H1 (cell line): ENCODE results near the gene ARMC10. TPM values are rescaled to one million over a fixed set of nuclear protein-coding genes. Genes with fewer than 3 reads are reported as not detected.

Experiments used
- CTCF ChIA-PET: fragments of 300-600 bp; sonication (Branson Sonifier 250); formaldehyde crosslinking; loops from one replicate; lab custom pipeline; 2021; ENCODE audit not compliant: partially characterized antibody; lab: Charles Lee
- POLR2A ChIA-PET: fragments of 300-600 bp; sonication (Branson Sonifier 250); formaldehyde crosslinking; loops from one replicate; lab custom pipeline; 2021; ENCODE audit warnings: inconsistent platforms; ENCODE audit not compliant: partially characterized antibody; lab: Charles Lee
- DNase-seq, 2 experiments: peaks; one replicate each; pipeline versions ENCODE4 v3.0.0 to v3.0.0-alpha.2; 2010 to 2022; ENCODE audit warnings: low spot score in 2 of 2, low read depth in 1 of 2, mixed read lengths in 1 of 2
- FAIRE-seq: peaks from 2 replicates; lab custom pipeline; 2011; peaks lifted over from hg19 to GRCh38; lab: Jason Lieb, UNC
- H2AFZ ChIP-seq: 2 replicates; pipeline ENCODE4 v1.8.1; 2012; ENCODE audit warnings: low read length, inconsistent platforms
- H2AK5ac ChIP-seq: 2 replicates; pipeline ENCODE4 v1.6.1; 2013; ENCODE audit warnings: low read depth, low read length
- H2BK120ac ChIP-seq: replicated peaks from 2 replicates; pipeline ENCODE3; 2013; ENCODE audit warnings: low read depth, low read length, inconsistent platforms
- H2BK12ac ChIP-seq: 2 replicates; pipeline ENCODE4 v1.6.1; 2013; ENCODE audit warnings: low read depth, low read length
- H2BK15ac ChIP-seq: 2 replicates; pipeline ENCODE4 v1.6.1; 2013; ENCODE audit warnings: low read length
- H2BK20ac ChIP-seq: 2 replicates; pipeline ENCODE4 v1.6.1; 2013; ENCODE audit warnings: low read length
- H2BK5ac ChIP-seq: 2 replicates; pipeline ENCODE4 v1.6.1; 2013; ENCODE audit warnings: low read depth, low read length
- H3K14ac ChIP-seq: 2 replicates; pipeline ENCODE4 v1.6.1; 2013; ENCODE audit warnings: inconsistent platforms; ENCODE audit not compliant: insufficient read length
- H3K18ac ChIP-seq: 2 replicates; pipeline ENCODE4 v1.6.1; 2013; ENCODE audit warnings: low read length; ENCODE audit errors: extremely low read depth
- H3K23ac ChIP-seq: 2 replicates; pipeline ENCODE4 v1.6.1; 2013; ENCODE audit warnings: inconsistent platforms; ENCODE audit not compliant: insufficient read length
- H3K23me2 ChIP-seq: 2 replicates; pipeline ENCODE4 v1.6.1; 2013; ENCODE audit warnings: low read depth, low read length
- H3K27ac ChIP-seq: 2 replicates; pipeline ENCODE4 v1.6.1; 2011; ENCODE audit warnings: low read depth, low read length, inconsistent platforms
- H3K27me3 ChIP-seq, 4 experiments: replicated peaks in 1 of 4; 1 replicate in 1 of 4; 2 replicates in 3 of 4; pipeline versions ENCODE4 v1.6.1 to v1.8.1; 2011 to 2013; ENCODE audit warnings: low read length in 3 of 4, mild to moderate bottlenecking in 3 of 4, inconsistent platforms in 2 of 4, mixed read lengths in 2 of 4, moderate library complexity in 1 of 4; ENCODE audit not compliant: control insufficient read depth in 3 of 4, insufficient read depth in 3 of 4; ENCODE audit errors: extremely low read depth in 1 of 4
- H3K36me3 ChIP-seq, 4 experiments: 2 replicates each; pipeline versions ENCODE4 v1.6.1 to v1.8.1; 2011 to 2013; ENCODE audit warnings: mild to moderate bottlenecking in 4 of 4, low read length in 3 of 4, moderate library complexity in 2 of 4, control low read depth in 1 of 4, inconsistent platforms in 1 of 4; ENCODE audit not compliant: insufficient read depth in 4 of 4, control insufficient read depth in 2 of 4
- H3K4ac ChIP-seq: replicated peaks from 2 replicates; pipeline ENCODE3; 2013; ENCODE audit warnings: low read length, low read depth, mixed read lengths, inconsistent platforms; ENCODE audit not compliant: insufficient read length
- H3K4me1 ChIP-seq, 4 experiments: replicated peaks in 1 of 4; 1 replicate in 1 of 4; 2 replicates in 3 of 4; pipeline versions ENCODE4 v1.6.1 to v1.8.1; 2011 to 2013; ENCODE audit warnings: low read length in 3 of 4, inconsistent platforms in 2 of 4, mixed read lengths in 1 of 4; ENCODE audit not compliant: insufficient read depth in 4 of 4, control insufficient read depth in 3 of 4
- H3K4me2 ChIP-seq, 2 experiments: 2 replicates each; pipeline versions ENCODE4 v1.6.1 to v1.8.1; 2011 to 2013; ENCODE audit warnings: low read depth in 2 of 2, low read length in 2 of 2, control low read depth in 1 of 2, inconsistent platforms in 1 of 2, mild to moderate bottlenecking in 1 of 2; ENCODE audit not compliant: insufficient read depth in 1 of 2
- H3K4me3 ChIP-seq, 4 experiments: fragments of 200-600, 300-600 bp in 1 of 4; sonication (generic), shearing (Covaris generic), sonication (Bioruptor Twin) in 1 of 4; 2 replicates each; pipeline versions ENCODE4 v1.5.1 to v1.8.1; 2011 to 2016; ENCODE audit warnings: low read length in 4 of 4, low read depth in 3 of 4, control low read depth in 2 of 4, inconsistent platforms in 2 of 4, mild to moderate bottlenecking in 2 of 4, mixed read lengths in 1 of 4, moderate library complexity in 1 of 4; ENCODE audit not compliant: insufficient read depth in 2 of 4; ENCODE audit errors: extremely low read depth in 1 of 4
- H3K56ac ChIP-seq: replicated peaks from 2 replicates; pipeline ENCODE3; 2013; ENCODE audit warnings: low read depth, mild to moderate bottlenecking, mixed read lengths, low read length, inconsistent platforms; ENCODE audit not compliant: insufficient read length
- H3K79me1 ChIP-seq: 2 replicates; pipeline ENCODE4 v1.6.1; 2013; ENCODE audit warnings: low read depth, low read length, control low read depth
- H3K79me2 ChIP-seq, 2 experiments: 2 replicates each; pipeline versions ENCODE4 v1.6.1 to v1.8.1; 2012 to 2013; ENCODE audit warnings: low read length in 2 of 2, mild to moderate bottlenecking in 2 of 2, inconsistent platforms in 1 of 2; ENCODE audit not compliant: insufficient read depth in 2 of 2, control insufficient read depth in 1 of 2
- H3K9ac ChIP-seq, 4 experiments: replicated peaks in 1 of 4; 1 replicate in 1 of 4; 2 replicates in 3 of 4; pipeline versions ENCODE4 v1.6.1 to v1.8.1; 2011 to 2013; ENCODE audit warnings: low read depth in 3 of 4, low read length in 3 of 4, control low read depth in 2 of 4, mild to moderate bottlenecking in 2 of 4, moderate library complexity in 2 of 4, inconsistent platforms in 1 of 4; ENCODE audit errors: extremely low read depth in 1 of 4
- H3K9me3 ChIP-seq, 2 experiments: 2 replicates each; pipeline versions ENCODE4 v1.6.1 to v1.8.1; 2012 to 2013; ENCODE audit warnings: mild to moderate bottlenecking in 2 of 2, moderate library complexity in 2 of 2, control low read depth in 1 of 2, inconsistent platforms in 1 of 2, low read depth in 1 of 2, low read length in 1 of 2, mixed read lengths in 1 of 2; ENCODE audit not compliant: insufficient read depth in 2 of 2
- H4K20me1 ChIP-seq, 2 experiments: replicated peaks in 1 of 2; 2 replicates each; pipeline versions ENCODE3 to v1.8.1; 2011 to 2013; ENCODE audit warnings: inconsistent platforms in 2 of 2, low read length in 2 of 2, mild to moderate bottlenecking in 1 of 2; ENCODE audit not compliant: insufficient read depth in 2 of 2, control insufficient read depth in 1 of 2
- H4K5ac ChIP-seq: 2 replicates; pipeline ENCODE4 v1.6.1; 2013; ENCODE audit warnings: low read length, low read depth, mixed read lengths, inconsistent platforms; ENCODE audit not compliant: insufficient read length
- H4K8ac ChIP-seq: 2 replicates; pipeline ENCODE4 v1.8.0; 2013; ENCODE audit warnings: mild to moderate bottlenecking, moderate library complexity, low read length, inconsistent platforms; ENCODE audit not compliant: insufficient read depth; ENCODE audit errors: extremely low read depth
- H4K91ac ChIP-seq: replicated peaks from 2 replicates; pipeline ENCODE3; 2013; ENCODE audit warnings: low read length, mixed read lengths, inconsistent platforms; ENCODE audit not compliant: insufficient read length
- BACH1 ChIP-seq: IDR thresholded peaks from 2 replicates; pipeline ENCODE4 v1.6.1; 2012; ENCODE audit warnings: low read length, improper control_type of control experiment
- BCL11A ChIP-seq, 2 experiments: IDR thresholded peaks; one replicate each; pipeline ENCODE4 v1.6.1; 2011; ENCODE audit warnings: low read depth in 2 of 2, low read length in 2 of 2, mild to moderate bottlenecking in 2 of 2
- CBX8 ChIP-seq: fragments of 300-800, 300-1000 bp; sonication (generic); IDR thresholded peaks from 2 replicates; pipeline ENCODE4 v1.7.1; 2016; ENCODE audit warnings: low read depth, low read length, borderline replicate concordance
- CHD1 ChIP-seq: IDR thresholded peaks from 2 replicates; pipeline ENCODE4 v1.6.1; 2012; ENCODE audit warnings: low read depth, low read length, improper control_type of control experiment
- RNF2 ChIP-seq: fragments of 200-900, 300-1000 bp; sonication (generic); IDR thresholded peaks from 2 replicates; pipeline ENCODE4 v1.7.1; 2016; ENCODE audit warnings: borderline replicate concordance, low read depth, mild to moderate bottlenecking, antibody characterized with exemption, low read length; ENCODE audit not compliant: poor library complexity, severe bottlenecking; ENCODE audit errors: missing control alignments
- SP1 ChIP-seq: IDR thresholded peaks from 2 replicates; pipeline ENCODE4 v1.6.1; 2011; ENCODE audit warnings: low read depth, low read length
- SUZ12 ChIP-seq: fragments of 200-600 bp; sonication (generic); IDR thresholded peaks from 2 replicates; pipeline ENCODE4 v1.6.1; 2012; ENCODE audit warnings: mild to moderate bottlenecking, inconsistent platforms, low read length, moderate library complexity, mixed read lengths
- WGBS, 2 experiments: shearing (Covaris generic) in 1 of 2; methylation state at CpG; one replicate each; pipeline versions ENCODE4 v1.1.6 to v1.1.7; 2013 to 2015; ENCODE audit warnings: low lambda C conversion rate in 2 of 2, mixed read lengths in 2 of 2, inconsistent platforms in 1 of 2, low coverage in 1 of 2, missing lambda C conversion rate in 1 of 2; ENCODE audit not compliant: insufficient replicate concordance in 2 of 2, insufficient coverage in 1 of 2, insufficient read length in 1 of 2; ENCODE audit errors: extremely low coverage in 1 of 2, missing lambda C conversion rate in 1 of 2; 5-methylcytosine and 5-hydroxymethylcytosine counted together
- polyA plus RNA-seq, 7 experiments: library from polyadenylated mRNA; depleted of rRNA in 3 of 7; stranded (reverse) in 5 of 7; unstranded in 2 of 7; fragments of >200 nt in 5 of 7; fragments of 200-250 nt in 2 of 7; gene quantifications; 1 replicate in 5 of 7; 2 replicates in 1 of 7; 4 replicates in 1 of 7; pipeline versions ENCODE4 v1.2.1 to v1.2.3, GENCODE V29; 2011 to 2013; ENCODE audit warnings: missing spikeins in 2 of 7, mixed read lengths in 2 of 7
- total RNA-seq: library from RNA; stranded (reverse); fragmentation: NEBNext Ultra II Directional; extraction: Animal tissue kit (Norgen Biotek cat#: 25700); gene quantifications from 2 replicates; pipeline ENCODE4 v1.2.1, GENCODE V29; 2021

Gene ARMC10
- total and polyA plus RNA-seq, 2 of the 8 experiments (the other 6 are each of a cell fraction or from before 2014, with no cell fraction given), result 16.4 to 44.3 TPM

- no peak for FAIRE-seq
- Histone ChIP-seq H3K4ac (no peak overlapping the region), H3K79me2 (no peaks in the 10 kb centered on the region), H3K4me2 (0 out of 4 replicates have a peak overlapping the region, but pooled peaks of 1 of the 2 experiments have one; percentile 17), H3K36me3 (no peaks in the 10 kb centered on the region), H2AFZ (peak overlapping the region; percentile 76), H3K79me1 (no peaks in the 10 kb centered on the region)
- no peak for DNase-seq
- no peak for TF ChIP-seq SP1
- no peak for TF ChIP-seq SUZ12
- TF ChIP-seq BCL11A (IDR thresholded peaks at IDR 0.05; ENCODE audit: low read depth in 2 of 2, low read length in 2 of 2), result no peak
- no peak for TF ChIP-seq CBX8
- no peak for TF ChIP-seq BACH1
- no peak for TF ChIP-seq RNF2
- no peak for TF ChIP-seq CHD1
- TF ChIP-seq, all 59 proteins: peak for 0
- no peak overlapping the region for H3K4me3 ChIP-seq
- H4K8ac ChIP-seq, result no peak overlapping the region
- H3K23ac ChIP-seq, result no peak overlapping the region
- no peak overlapping the region for H2BK120ac ChIP-seq
- H4K5ac ChIP-seq, result no peak overlapping the region
- H4K20me1 ChIP-seq, result no peaks in the 10 kb centered on the region
- H2BK12ac ChIP-seq, result 0 out of 2 replicates have a peak overlapping the region, but pooled peaks have one; percentile 29
- 90% methylated on average over 1 of the region's 1 CpG; no CpG with 5 or more reads in 1 of the 2 experiments for WGBS, 2 experiments
- ChIA-PET CTCF (interaction anchor here (0.7 to 2.8 kb wide), 2 partner anchors 8 to 93 kb away, joined by 3 to 6 read pairs; no protein-coding TSS in a partner anchor), POLR2A (no interaction called here)
- no peak overlapping the region for H2BK15ac ChIP-seq
- peaks cover 2 to 12% of the 10 kb centered on the region in 2 experiments; a peak in 3 of 4 replicates for H3K9me3 ChIP-seq
- H3K23me2 ChIP-seq, result no peaks in the 10 kb centered on the region
- H3K9ac ChIP-seq, result no peak overlapping the region
- no peak overlapping the region for H2BK20ac ChIP-seq
- H3K27ac ChIP-seq, result no peak overlapping the region
- no peak overlapping the region for H4K91ac ChIP-seq
- H2BK5ac ChIP-seq, result 0 out of 2 replicates have a peak overlapping the region, but pooled peaks have one; percentile 75
- no peak overlapping the region for H2AK5ac ChIP-seq
- H3K14ac ChIP-seq, result no peak overlapping the region
- peaks cover 0 to 4% (median 2%) of the 10 kb centered on the region in 4 experiments; a peak in 3 of 7 replicates for H3K4me1 ChIP-seq
- no peak overlapping the region for H3K56ac ChIP-seq
- H3K27me3 ChIP-seq, result no peaks in the 10 kb centered on the region
- no peak overlapping the region for H3K18ac ChIP-seq
These were observed 37.5 kb upstream of the ARMC10 start for GRCh38 chr7:103037476-103037822.
